Ishikawa (cell line): ENCODE measurements around the gene E2F2.

ENCODE experiments used
- CEBPB ChIP-seq: IDR thresholded peaks from 2 replicates; pipeline ENCODE4 v1.6.1; 2012
- CREB1 ChIP-seq: IDR thresholded peaks from 2 replicates; pipeline ENCODE4 v1.6.1; 2012; ENCODE audit warnings: low read depth
- EGR1 ChIP-seq: IDR thresholded peaks from 2 replicates; pipeline ENCODE4 v1.6.1; 2012
- EP300 ChIP-seq: IDR thresholded peaks from 2 replicates; pipeline ENCODE4 v1.6.1; 2012; ENCODE audit warnings: borderline replicate concordance
- FOXM1 ChIP-seq: IDR thresholded peaks from 2 replicates; pipeline ENCODE4 v1.6.1; 2012; ENCODE audit warnings: low read depth, borderline replicate concordance
- MAX ChIP-seq: IDR thresholded peaks from 2 replicates; pipeline ENCODE4 v1.6.1; 2012
- NFIC ChIP-seq: IDR thresholded peaks from 2 replicates; pipeline ENCODE4 v1.6.1; 2012
- RAD21 ChIP-seq: IDR thresholded peaks from 2 replicates; pipeline ENCODE4 v1.6.1; 2012; ENCODE audit warnings: low read depth
- REST ChIP-seq: IDR thresholded peaks from 2 replicates; pipeline ENCODE4 v1.6.1; 2012; ENCODE audit warnings: low read depth, mild to moderate bottlenecking
- TAF1 ChIP-seq: IDR thresholded peaks from 2 replicates; pipeline ENCODE4 v1.6.1; 2012; ENCODE audit warnings: low read depth, mild to moderate bottlenecking
- TCF12 ChIP-seq: IDR thresholded peaks from 2 replicates; pipeline ENCODE4 v1.6.1; 2012; ENCODE audit warnings: low read depth
- TEAD4 ChIP-seq: IDR thresholded peaks from 2 replicates; pipeline ENCODE4 v1.6.1; 2012
- USF1 ChIP-seq: IDR thresholded peaks from 2 replicates; pipeline ENCODE4 v1.6.1; 2012
- YY1 ChIP-seq: IDR thresholded peaks from 2 replicates; pipeline ENCODE4 v1.6.1; 2012; ENCODE audit warnings: low read depth
- ZBTB7A ChIP-seq: IDR thresholded peaks from 2 replicates; pipeline ENCODE4 v1.6.1; 2012; ENCODE audit warnings: low read depth

The E2F2 gene

GRCh38 chr1:23524716-23525401, 6.2 kb downstream of the E2F2 start:
- TF ChIP-seq NFIC = peak; percentile 28; the same call in 1 of the 2 replicates
- no peak for TF ChIP-seq USF1
- no peak for TF ChIP-seq CEBPB
- no peak for TF ChIP-seq REST

- no peak for TF ChIP-seq TAF1
- no peak for TF ChIP-seq ZBTB7A
- TF ChIP-seq USF1 = no peak
Observed at GRCh38 chr1:23524163-23524562, 6.9 kb downstream of the E2F2 start.

DNA sequence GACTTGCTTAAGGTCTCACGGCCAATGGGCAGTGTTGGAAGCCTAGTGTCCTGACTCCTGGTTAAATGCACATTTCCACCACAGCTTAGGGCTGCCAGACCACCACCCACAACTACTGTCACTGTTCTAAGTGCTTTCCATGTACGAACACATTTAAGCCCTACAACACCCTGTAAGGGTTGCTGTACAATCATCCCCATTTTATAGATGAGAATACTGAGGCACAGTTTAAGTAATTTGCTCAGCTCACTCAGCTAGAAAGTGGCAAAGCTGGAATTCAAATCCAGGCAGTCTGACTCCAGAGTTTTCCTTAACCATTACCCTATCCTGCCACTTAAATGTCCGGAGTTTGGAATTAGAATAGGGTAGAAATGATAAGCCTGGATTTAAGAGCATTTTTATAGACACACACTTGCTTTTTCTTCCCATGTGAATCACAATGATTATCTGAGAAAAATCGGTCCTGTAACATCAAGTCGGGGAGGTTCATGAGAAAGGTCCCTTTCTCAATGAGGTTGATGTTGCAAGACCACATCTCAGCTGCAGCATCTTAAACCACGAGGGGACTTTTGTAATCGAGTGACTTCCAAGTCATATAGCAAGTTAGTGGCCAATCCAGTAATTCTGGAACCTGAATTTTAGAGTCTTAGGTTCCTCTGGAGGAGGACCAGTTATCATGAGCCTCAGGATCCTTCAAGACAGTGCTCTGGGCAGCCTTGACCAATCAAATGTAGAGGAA, 8.6 kb downstream of the E2F2 start:
- TF ChIP-seq REST = no peak
- TF ChIP-seq CEBPB = no peak
- no peak for TF ChIP-seq CREB1
- TF ChIP-seq MAX = no peak
- TF ChIP-seq ZBTB7A = no peak
- no peak for TF ChIP-seq USF1
- no peak for TF ChIP-seq RAD21
- no peak for TF ChIP-seq EP300
- TF ChIP-seq EGR1 = no peak
- TF ChIP-seq TEAD4 = no peak
- no peak for TF ChIP-seq NFIC
- no peak for TF ChIP-seq TAF1
- TF ChIP-seq YY1 = no peak
- no peak for TF ChIP-seq FOXM1
- no peak for TF ChIP-seq TCF12

- TF ChIP-seq EGR1 (no peak), REST (no peak), TAF1 (no peak), NFIC (no peak), EP300 (no peak), CREB1 (no peak), FOXM1 (no peak), YY1 (no peak)
Observed at GRCh38 chr1:23521588-23521987, 9.4 kb downstream of the E2F2 start.

DNA sequence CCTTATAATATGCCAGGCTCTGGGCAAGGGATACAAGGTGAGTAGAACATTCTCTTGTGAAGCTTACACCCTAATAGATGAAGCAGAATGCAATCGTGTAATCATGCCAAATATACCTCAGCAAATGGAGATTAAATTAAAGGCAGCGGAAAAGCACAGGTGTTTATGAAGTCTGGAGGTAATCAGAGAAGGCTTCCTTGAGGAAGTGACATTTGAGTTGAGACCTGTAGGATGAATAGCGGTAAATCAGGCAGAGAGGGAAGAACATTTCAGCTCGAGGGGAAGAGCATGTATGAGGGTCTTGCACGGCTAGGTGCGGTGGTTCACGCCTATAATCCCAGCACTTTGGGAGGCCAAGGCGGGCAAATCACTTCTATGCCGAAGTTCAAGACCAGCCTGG, 13.5 kb downstream of the E2F2 start:
- no peak for TF ChIP-seq REST
- TF ChIP-seq TAF1 = no peak
- no peak for TF ChIP-seq EP300
- no peak for TF ChIP-seq NFIC
- no peak for TF ChIP-seq FOXM1
- TF ChIP-seq TEAD4 = no peak
- TF ChIP-seq USF1 = no peak
- no peak for TF ChIP-seq TCF12
